RWPE1 (cell line): Measurements from ENCODE around the gene STEAP2.
"Not testable (repeated sequence)": the region's sequence is repeated elsewhere in the genome, so short reads cannot be mapped to it uniquely, and the experiment has no call there.

Experiments
- CTCF ChIA-PET: fragments of 350-600 bp; sonication (Branson Sonifier 250); formaldehyde crosslinking; extraction: SDS; loops from one replicate; lab custom pipeline; 2021; lab: Yijun Ruan, JAX
- POLR2A ChIA-PET: fragments of 400-600 bp; formaldehyde crosslinking; extraction: SDS; loops from one replicate; lab custom pipeline; 2020; ENCODE audit warnings: antibody characterized with exemption; ENCODE audit not compliant: low non-redundant PET; lab: Yijun Ruan, JAX
- DNase-seq: peaks from one replicate; pipeline ENCODE4 v3.0.0; 2012; ENCODE audit warnings: low spot score
- H3K27ac ChIP-seq: fragments of 450-650 bp; 2 replicates; pipeline ENCODE4 v1.5.1; 2017
- CTCF ChIP-seq: fragments of 450-650 bp; conservative IDR thresholded peaks from 2 replicates; pipeline ENCODE4 v1.5.1; 2017; ENCODE audit warnings: low read depth, mild to moderate bottlenecking

Gene STEAP2

GRCh38 chr7:90178679-90179278 is 32.8 kb upstream of the STEAP2 start:
- peak; percentile 62 for DNase-seq
- peak overlapping the region; percentile 43; the same call in 1 of the 2 replicates for H3K27ac ChIP-seq
- TF ChIP-seq CTCF: no peak
- CTCF ChIA-PET: interaction anchor here (0.5 to 0.9 kb wide), 2 partner anchors 13 to 111 kb away, joined by 5 to 7 read pairs; no protein-coding TSS in a partner anchor
- POLR2A ChIA-PET: no interaction called here

GRCh38 chr7:90180011-90180585 is 31.4 kb upstream of the STEAP2 start:
- ChIA-PET CTCF (no interaction called here), POLR2A (no interaction called here)
- TF ChIP-seq CTCF: no peak

GRCh38 chr7:90180649-90181048 is 30.9 kb upstream of the STEAP2 start:
- no peak for DNase-seq
- no peak for TF ChIP-seq CTCF
- CTCF ChIA-PET: no interaction called here
- no peak overlapping the region for H3K27ac ChIP-seq
- POLR2A ChIA-PET: no interaction called here

More at GRCh38 chr7:90180011-90180585, 31.4 kb upstream of the STEAP2 start:
- no peak overlapping the region for H3K27ac ChIP-seq
- no peak for DNase-seq

GRCh38 chr7:90181485-90181884 is 30.1 kb upstream of the STEAP2 start:
- ChIA-PET POLR2A (no interaction called here), CTCF (no interaction called here)
- DNase-seq: no peak
- no peak overlapping the region for H3K27ac ChIP-seq
- no peak for TF ChIP-seq CTCF

GRCh38 chr7:90186290-90186689 is 25.2 kb upstream of the STEAP2 start:
- H3K27ac ChIP-seq, POLR2A ChIA-PET, DNase-seq: not testable (repeated sequence)
- CTCF ChIA-PET: interaction anchor here (1.2 kb wide), 1 partner anchor 10 kb away, joined by 3 read pairs; no protein-coding TSS in a partner anchor

GRCh38 chr7:90187507-90188050 is 24.0 kb upstream of the STEAP2 start:
- no peak for TF ChIP-seq CTCF
- ChIA-PET CTCF (interaction anchor here (1.1 to 1.2 kb wide), 2 partner anchors 9 to 24 kb away, joined by 3 read pairs; no protein-coding TSS in a partner anchor), POLR2A (no interaction called here)
- H3K27ac ChIP-seq: no peak overlapping the region
- DNase-seq: no peak

GRCh38 chr7:90188281-90188680 is 23.3 kb upstream of the STEAP2 start:
- TF ChIP-seq CTCF: no peak
- ChIA-PET CTCF (interaction anchor here (0.7 to 1.1 kb wide), 2 partner anchors 24 to 49 kb away, joined by 3 to 8 read pairs; no protein-coding TSS in a partner anchor), POLR2A (no interaction called here)
- DNase-seq: no peak
- H3K27ac ChIP-seq: no peak overlapping the region
